Measurements from ENCODE around the gene DEPDC5. TPM values are rescaled to one million over a fixed set of nuclear protein-coding genes. Genes with fewer than 3 reads are reported as not detected.

DEPDC5 gene
- total RNA-seq, 1 donor, result 25.9 TPM

Other genes with a start within 250 kb of the DEPDC5 start
- gene PISD, start 91.8 kb upstream of the DEPDC5 start, total RNA-seq, result 21.6 TPM
- 15.8 TPM for gene PRR14L, start 3.9 kb upstream of the DEPDC5 start, total RNA-seq
- gene YWHAH, start 190.5 kb downstream of the DEPDC5 start, total RNA-seq, result 73.8 TPM